Activated CD4-positive, alpha-beta T cell treated with anti-CD3 and anti-CD28 coated beads for 4 hours (primary cell): ENCODE measurements around the gene SLCO2A1.

Experiments
- DNase-seq, 2 donors: peaks; one replicate each; pipeline ENCODE4 v3.0.0-alpha.2; 2020

The SLCO2A1 gene

GRCh38 chr3:133881939-133882825 is 147.5 kb downstream of the SLCO2A1 start:
- DNase-seq = no peak

- no peak for DNase-seq
Observed at GRCh38 chr3:133881492-133881891, 148.2 kb downstream of the SLCO2A1 start.

- DNase-seq = no peak
Observed at GRCh38 chr3:133880886-133881455, 148.8 kb downstream of the SLCO2A1 start.

GRCh38 chr3:133880287-133880686 is 149.4 kb downstream of the SLCO2A1 start:
- no peak for DNase-seq

GRCh38 chr3:133878518-133878917 is 151.2 kb downstream of the SLCO2A1 start:
- DNase-seq = no peak
